ENCODE results near the gene SRD5A2. TPM values are rescaled to one million over a fixed set of nuclear protein-coding genes. Genes with fewer than 3 reads are reported as not detected.

SRD5A2 gene
- total and polyA plus RNA-seq, 12 donors = 0.03 to 0.17 (median 0.11) TPM; not detected in 8

- no peaks in the 10 kb centered on the region for H3K9me3 ChIP-seq (replicated peaks in 1 of 3)
- intact Hi-C loops (cut with DNase I) = no loop called here
- DNase-seq = no peak
- no peaks in the 10 kb centered on the region for H3K36me3 ChIP-seq (replicated peaks in 1 of 2)
- peaks cover 27% of the 10 kb centered on the region for H3K27me3 ChIP-seq
- H3K4me3 ChIP-seq = no peak overlapping the region
- TF ChIP-seq POLR2A (IDR thresholded peaks at IDR 0.05) (no peak), CTCF (IDR thresholded peaks at IDR 0.05) (no peak)
- H3K4me1 ChIP-seq (replicated peaks in 1 of 2) = no peaks in the 10 kb centered on the region
- 42 to 65% (median 46%) methylated on average over 28 to 35 of the region's 35 CpGs for WGBS, 4 donors
- no peak overlapping the region for H3K27ac ChIP-seq
These were observed 522 bp upstream of the SRD5A2 start for GRCh38 chr2:31581124-31581795.

GRCh38 chr2:31579996-31580320 is 780 bp downstream of the SRD5A2 start:
- intact Hi-C loops (cut with DNase I) = no loop called here
- TF ChIP-seq CTCF (IDR thresholded peaks at IDR 0.05) = no peak
- no peak for TF ChIP-seq POLR2A (IDR thresholded peaks at IDR 0.05)
- WGBS, 4 donors = 5 to 11% (median 7%) methylated on average over 9 to 13 of the region's 13 CpGs

GRCh38 chr2:31578316-31578715 is 2.4 kb downstream of the SRD5A2 start:
- Histone ChIP-seq H3K9me3 (replicated peaks in 1 of 3) (no peaks in the 10 kb centered on the region), H3K4me3 (no peak overlapping the region), H3K27me3 (peaks cover 27% of the 10 kb centered on the region), H3K36me3 (replicated peaks in 1 of 2) (no peaks in the 10 kb centered on the region), H3K4me1 (replicated peaks in 1 of 2) (no peaks in the 10 kb centered on the region), H3K27ac (no peak overlapping the region)
- TF ChIP-seq POLR2A (IDR thresholded peaks at IDR 0.05) = no peak
- no peak for TF ChIP-seq CTCF (IDR thresholded peaks at IDR 0.05)
- DNase-seq = no peak
- WGBS, 4 donors = 61 to 74% (median 67%) methylated on average over 3 of the region's 3 CpGs
- intact Hi-C loops (cut with DNase I) = no loop called here

More at GRCh38 chr2:31579996-31580320, 780 bp downstream of the SRD5A2 start:
- Histone ChIP-seq H3K36me3 (replicated peaks in 1 of 2) (no peaks in the 10 kb centered on the region), H3K27me3 (peaks cover 27% of the 10 kb centered on the region), H3K9me3 (replicated peaks in 1 of 3) (no peaks in the 10 kb centered on the region), H3K4me1 (replicated peaks in 1 of 2) (no peaks in the 10 kb centered on the region), H3K27ac (no peak overlapping the region), H3K4me3 (no peak overlapping the region)
- DNase-seq = no peak

GRCh38 chr2:31577143-31577542 is 3.6 kb downstream of the SRD5A2 start:
- H3K4me1 ChIP-seq (replicated peaks in 1 of 2) = no peaks in the 10 kb centered on the region
- no peak overlapping the region for H3K27ac ChIP-seq
- peaks cover 22% of the 10 kb centered on the region for H3K27me3 ChIP-seq
- 50 to 73% (median 63%) methylated on average over 1 of the region's 1 CpG for WGBS, 4 donors
- H3K4me3 ChIP-seq = no peak overlapping the region
- no peaks in the 10 kb centered on the region for H3K9me3 ChIP-seq (replicated peaks in 1 of 3)
- DNase-seq = no peak
- no peaks in the 10 kb centered on the region for H3K36me3 ChIP-seq (replicated peaks in 1 of 2)
- intact Hi-C loops (cut with DNase I) = no loop called here
- TF ChIP-seq POLR2A (IDR thresholded peaks at IDR 0.05) (no peak), CTCF (IDR thresholded peaks at IDR 0.05) (no peak)

Measured in adrenal gland (tissue), 12 donors.